Chondrocyte (in vitro differentiated cells): ENCODE results near the gene PPP1R9A. TPM values are rescaled to one million over a fixed set of nuclear protein-coding genes. Genes with fewer than 3 reads are reported as not detected.

ENCODE experiments used
- DNase-seq: peaks from one replicate; pipeline ENCODE4 v3.0.0; 2021; ENCODE audit warnings: mixed read lengths, low spot score
- H3K27ac Mint-ChIP-seq: one replicate; pipeline ENCODE4 v1.8.0; 2021; ENCODE audit warnings: mild to moderate bottlenecking, moderate library complexity, mixed read lengths; ENCODE audit not compliant: unreplicated experiment
- H3K27me3 Mint-ChIP-seq: 2 replicates; pipeline ENCODE4 v1.8.0; 2021; ENCODE audit warnings: low read depth, mixed read lengths
- H3K36me3 Mint-ChIP-seq: 2 replicates; pipeline ENCODE4 v1.8.0; 2021; ENCODE audit warnings: low read depth, mixed read lengths
- H3K4me1 Mint-ChIP-seq: 2 replicates; pipeline ENCODE4 v1.8.0; 2021; ENCODE audit warnings: low read depth, mild to moderate bottlenecking, mixed read lengths
- H3K4me3 Mint-ChIP-seq: one replicate; pipeline ENCODE4 v1.8.0; 2021; ENCODE audit warnings: mild to moderate bottlenecking, moderate library complexity, mixed read lengths; ENCODE audit not compliant: unreplicated experiment
- H3K9me3 Mint-ChIP-seq: 2 replicates; pipeline ENCODE4 v1.8.0; 2021; ENCODE audit warnings: low read depth, mixed read lengths
- total RNA-seq: library from RNA; stranded (reverse); gene quantifications from 3 replicates; pipeline ENCODE4 v1.2.1, GENCODE V29; 2021
- TF ChIP-seq, protein P1 (sequence below): fragments of 200-600 bp; sonication (generic); IDR thresholded peaks from 2 replicates; pipeline ENCODE4 v1.5.0; 2021; ENCODE audit warnings: antibody characterized with exemption, mild to moderate bottlenecking, moderate library complexity

Gene PPP1R9A
- total RNA-seq, 1 donor from 2014 or later, result 4.1 TPM

- Mint-ChIP-seq H3K27me3 (no peaks in the 10 kb centered on the region), H3K4me3 (no peak overlapping the region), H3K36me3 (no peaks in the 10 kb centered on the region), H3K9me3 (no peaks in the 10 kb centered on the region), H3K27ac (no peak overlapping the region), H3K4me1 (peaks cover 25% of the 10 kb centered on the region)
- TF ChIP-seq, protein P1, sequence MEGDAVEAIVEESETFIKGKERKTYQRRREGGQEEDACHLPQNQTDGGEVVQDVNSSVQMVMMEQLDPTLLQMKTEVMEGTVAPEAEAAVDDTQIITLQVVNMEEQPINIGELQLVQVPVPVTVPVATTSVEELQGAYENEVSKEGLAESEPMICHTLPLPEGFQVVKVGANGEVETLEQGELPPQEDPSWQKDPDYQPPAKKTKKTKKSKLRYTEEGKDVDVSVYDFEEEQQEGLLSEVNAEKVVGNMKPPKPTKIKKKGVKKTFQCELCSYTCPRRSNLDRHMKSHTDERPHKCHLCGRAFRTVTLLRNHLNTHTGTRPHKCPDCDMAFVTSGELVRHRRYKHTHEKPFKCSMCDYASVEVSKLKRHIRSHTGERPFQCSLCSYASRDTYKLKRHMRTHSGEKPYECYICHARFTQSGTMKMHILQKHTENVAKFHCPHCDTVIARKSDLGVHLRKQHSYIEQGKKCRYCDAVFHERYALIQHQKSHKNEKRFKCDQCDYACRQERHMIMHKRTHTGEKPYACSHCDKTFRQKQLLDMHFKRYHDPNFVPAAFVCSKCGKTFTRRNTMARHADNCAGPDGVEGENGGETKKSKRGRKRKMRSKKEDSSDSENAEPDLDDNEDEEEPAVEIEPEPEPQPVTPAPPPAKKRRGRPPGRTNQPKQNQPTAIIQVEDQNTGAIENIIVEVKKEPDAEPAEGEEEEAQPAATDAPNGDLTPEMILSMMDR, result no peak
- no peak for DNase-seq
Observed at GRCh38 chr7:95335093-95335492, 427.7 kb downstream of the PPP1R9A start.

GRCh38 chr7:95338832-95339231, 431.4 kb downstream of the PPP1R9A start:
- Mint-ChIP-seq H3K4me3 (no peak overlapping the region), H3K4me1 (peaks cover 16% of the 10 kb centered on the region), H3K27ac (no peak overlapping the region), H3K36me3 (no peaks in the 10 kb centered on the region), H3K27me3 (no peaks in the 10 kb centered on the region), H3K9me3 (no peaks in the 10 kb centered on the region)
- no peak for DNase-seq
- TF ChIP-seq, protein P1, result no peak

GRCh38 chr7:95340491-95340890, 433.1 kb downstream of the PPP1R9A start:
- Mint-ChIP-seq H3K27ac (no peak overlapping the region), H3K9me3 (no peaks in the 10 kb centered on the region), H3K4me3 (no peak overlapping the region), H3K36me3 (no peaks in the 10 kb centered on the region), H3K4me1 (peaks cover 1% of the 10 kb centered on the region), H3K27me3 (no peaks in the 10 kb centered on the region)
- TF ChIP-seq, protein P1, result no peak
- DNase-seq, result no peak

- TF ChIP-seq, protein P1, result no peak
- no peaks in the 10 kb centered on the region for H3K36me3 Mint-ChIP-seq
- no peaks in the 10 kb centered on the region for H3K27me3 Mint-ChIP-seq
- DNase-seq, result no peak
- H3K27ac Mint-ChIP-seq, result no peak overlapping the region
- no peak overlapping the region for H3K4me3 Mint-ChIP-seq
- H3K9me3 Mint-ChIP-seq, result no peaks in the 10 kb centered on the region
- no peaks in the 10 kb centered on the region for H3K4me1 Mint-ChIP-seq
Observed at GRCh38 chr7:95342029-95342428, 434.6 kb downstream of the PPP1R9A start.

- no peak overlapping the region for H3K4me3 Mint-ChIP-seq
Observed at GRCh38 chr7:95342642-95343307, 435.4 kb downstream of the PPP1R9A start.

More at GRCh38 chr7:95342642-95343307, 435.4 kb downstream of the PPP1R9A start:
- no peaks in the 10 kb centered on the region for H3K4me1 Mint-ChIP-seq
- no peaks in the 10 kb centered on the region for H3K9me3 Mint-ChIP-seq
- no peaks in the 10 kb centered on the region for H3K36me3 Mint-ChIP-seq
- no peaks in the 10 kb centered on the region for H3K27me3 Mint-ChIP-seq
- DNase-seq, result no peak
- H3K27ac Mint-ChIP-seq, result no peak overlapping the region
- TF ChIP-seq, protein P1, result peak; percentile 40
